H1 (cell line): Measurements from ENCODE around the gene SHOX. TPM values are rescaled to one million over a fixed set of nuclear protein-coding genes. Genes with fewer than 3 reads are reported as not detected.

Experiments
- CTCF ChIA-PET: fragments of 300-600 bp; sonication (Branson Sonifier 250); formaldehyde crosslinking; loops from one replicate; lab custom pipeline; 2021; ENCODE audit not compliant: partially characterized antibody; lab: Charles Lee
- POLR2A ChIA-PET: fragments of 300-600 bp; sonication (Branson Sonifier 250); formaldehyde crosslinking; loops from one replicate; lab custom pipeline; 2021; ENCODE audit warnings: inconsistent platforms; ENCODE audit not compliant: partially characterized antibody; lab: Charles Lee
- DNase-seq, 2 experiments: peaks; one replicate each; pipeline versions ENCODE4 v3.0.0 to v3.0.0-alpha.2; 2010 to 2022; ENCODE audit warnings: low spot score in 2 of 2, low read depth in 1 of 2, mixed read lengths in 1 of 2
- FAIRE-seq: peaks from 2 replicates; lab custom pipeline; 2011; peaks lifted over from hg19 to GRCh38; lab: Jason Lieb, UNC
- H2AFZ ChIP-seq: 2 replicates; pipeline ENCODE4 v1.8.1; 2012; ENCODE audit warnings: low read length, inconsistent platforms
- H2AK5ac ChIP-seq: 2 replicates; pipeline ENCODE4 v1.6.1; 2013; ENCODE audit warnings: low read depth, low read length
- H2BK120ac ChIP-seq: replicated peaks from 2 replicates; pipeline ENCODE3; 2013; ENCODE audit warnings: low read depth, low read length, inconsistent platforms
- H2BK12ac ChIP-seq: 2 replicates; pipeline ENCODE4 v1.6.1; 2013; ENCODE audit warnings: low read depth, low read length
- H2BK15ac ChIP-seq: 2 replicates; pipeline ENCODE4 v1.6.1; 2013; ENCODE audit warnings: low read length
- H2BK20ac ChIP-seq: 2 replicates; pipeline ENCODE4 v1.6.1; 2013; ENCODE audit warnings: low read length
- H2BK5ac ChIP-seq: 2 replicates; pipeline ENCODE4 v1.6.1; 2013; ENCODE audit warnings: low read depth, low read length
- H3K14ac ChIP-seq: 2 replicates; pipeline ENCODE4 v1.6.1; 2013; ENCODE audit warnings: inconsistent platforms; ENCODE audit not compliant: insufficient read length
- H3K18ac ChIP-seq: 2 replicates; pipeline ENCODE4 v1.6.1; 2013; ENCODE audit warnings: low read length; ENCODE audit errors: extremely low read depth
- H3K23ac ChIP-seq: 2 replicates; pipeline ENCODE4 v1.6.1; 2013; ENCODE audit warnings: inconsistent platforms; ENCODE audit not compliant: insufficient read length
- H3K23me2 ChIP-seq: 2 replicates; pipeline ENCODE4 v1.6.1; 2013; ENCODE audit warnings: low read depth, low read length
- H3K27ac ChIP-seq: 2 replicates; pipeline ENCODE4 v1.6.1; 2011; ENCODE audit warnings: low read depth, low read length, inconsistent platforms
- H3K27me3 ChIP-seq, 4 experiments: replicated peaks in 1 of 4; 1 replicate in 1 of 4; 2 replicates in 3 of 4; pipeline versions ENCODE4 v1.6.1 to v1.8.1; 2011 to 2013; ENCODE audit warnings: low read length in 3 of 4, mild to moderate bottlenecking in 3 of 4, inconsistent platforms in 2 of 4, mixed read lengths in 2 of 4, moderate library complexity in 1 of 4; ENCODE audit not compliant: control insufficient read depth in 3 of 4, insufficient read depth in 3 of 4; ENCODE audit errors: extremely low read depth in 1 of 4
- H3K36me3 ChIP-seq, 4 experiments: 2 replicates each; pipeline versions ENCODE4 v1.6.1 to v1.8.1; 2011 to 2013; ENCODE audit warnings: mild to moderate bottlenecking in 4 of 4, low read length in 3 of 4, moderate library complexity in 2 of 4, control low read depth in 1 of 4, inconsistent platforms in 1 of 4; ENCODE audit not compliant: insufficient read depth in 4 of 4, control insufficient read depth in 2 of 4
- H3K4ac ChIP-seq: replicated peaks from 2 replicates; pipeline ENCODE3; 2013; ENCODE audit warnings: low read length, low read depth, mixed read lengths, inconsistent platforms; ENCODE audit not compliant: insufficient read length
- H3K4me1 ChIP-seq, 4 experiments: replicated peaks in 1 of 4; 1 replicate in 1 of 4; 2 replicates in 3 of 4; pipeline versions ENCODE4 v1.6.1 to v1.8.1; 2011 to 2013; ENCODE audit warnings: low read length in 3 of 4, inconsistent platforms in 2 of 4, mixed read lengths in 1 of 4; ENCODE audit not compliant: insufficient read depth in 4 of 4, control insufficient read depth in 3 of 4
- H3K4me2 ChIP-seq, 2 experiments: 2 replicates each; pipeline versions ENCODE4 v1.6.1 to v1.8.1; 2011 to 2013; ENCODE audit warnings: low read depth in 2 of 2, low read length in 2 of 2, control low read depth in 1 of 2, inconsistent platforms in 1 of 2, mild to moderate bottlenecking in 1 of 2; ENCODE audit not compliant: insufficient read depth in 1 of 2
- H3K4me3 ChIP-seq, 4 experiments: fragments of 200-600, 300-600 bp in 1 of 4; sonication (generic), shearing (Covaris generic), sonication (Bioruptor Twin) in 1 of 4; 2 replicates each; pipeline versions ENCODE4 v1.5.1 to v1.8.1; 2011 to 2016; ENCODE audit warnings: low read length in 4 of 4, low read depth in 3 of 4, control low read depth in 2 of 4, inconsistent platforms in 2 of 4, mild to moderate bottlenecking in 2 of 4, mixed read lengths in 1 of 4, moderate library complexity in 1 of 4; ENCODE audit not compliant: insufficient read depth in 2 of 4; ENCODE audit errors: extremely low read depth in 1 of 4
- H3K56ac ChIP-seq: replicated peaks from 2 replicates; pipeline ENCODE3; 2013; ENCODE audit warnings: low read depth, mild to moderate bottlenecking, mixed read lengths, low read length, inconsistent platforms; ENCODE audit not compliant: insufficient read length
- H3K79me1 ChIP-seq: 2 replicates; pipeline ENCODE4 v1.6.1; 2013; ENCODE audit warnings: low read depth, low read length, control low read depth
- H3K79me2 ChIP-seq, 2 experiments: 2 replicates each; pipeline versions ENCODE4 v1.6.1 to v1.8.1; 2012 to 2013; ENCODE audit warnings: low read length in 2 of 2, mild to moderate bottlenecking in 2 of 2, inconsistent platforms in 1 of 2; ENCODE audit not compliant: insufficient read depth in 2 of 2, control insufficient read depth in 1 of 2
- H3K9ac ChIP-seq, 4 experiments: replicated peaks in 1 of 4; 1 replicate in 1 of 4; 2 replicates in 3 of 4; pipeline versions ENCODE4 v1.6.1 to v1.8.1; 2011 to 2013; ENCODE audit warnings: low read depth in 3 of 4, low read length in 3 of 4, control low read depth in 2 of 4, mild to moderate bottlenecking in 2 of 4, moderate library complexity in 2 of 4, inconsistent platforms in 1 of 4; ENCODE audit errors: extremely low read depth in 1 of 4
- H3K9me3 ChIP-seq, 2 experiments: 2 replicates each; pipeline versions ENCODE4 v1.6.1 to v1.8.1; 2012 to 2013; ENCODE audit warnings: mild to moderate bottlenecking in 2 of 2, moderate library complexity in 2 of 2, control low read depth in 1 of 2, inconsistent platforms in 1 of 2, low read depth in 1 of 2, low read length in 1 of 2, mixed read lengths in 1 of 2; ENCODE audit not compliant: insufficient read depth in 2 of 2
- H4K20me1 ChIP-seq, 2 experiments: replicated peaks in 1 of 2; 2 replicates each; pipeline versions ENCODE3 to v1.8.1; 2011 to 2013; ENCODE audit warnings: inconsistent platforms in 2 of 2, low read length in 2 of 2, mild to moderate bottlenecking in 1 of 2; ENCODE audit not compliant: insufficient read depth in 2 of 2, control insufficient read depth in 1 of 2
- H4K5ac ChIP-seq: 2 replicates; pipeline ENCODE4 v1.6.1; 2013; ENCODE audit warnings: low read length, low read depth, mixed read lengths, inconsistent platforms; ENCODE audit not compliant: insufficient read length
- H4K8ac ChIP-seq: 2 replicates; pipeline ENCODE4 v1.8.0; 2013; ENCODE audit warnings: mild to moderate bottlenecking, moderate library complexity, low read length, inconsistent platforms; ENCODE audit not compliant: insufficient read depth; ENCODE audit errors: extremely low read depth
- H4K91ac ChIP-seq: replicated peaks from 2 replicates; pipeline ENCODE3; 2013; ENCODE audit warnings: low read length, mixed read lengths, inconsistent platforms; ENCODE audit not compliant: insufficient read length
- ATF3 ChIP-seq: IDR thresholded peaks from 2 replicates; pipeline ENCODE4 v1.6.1; 2011; ENCODE audit warnings: low read depth, mild to moderate bottlenecking, low read length; ENCODE audit not compliant: insufficient read depth
- BACH1 ChIP-seq: IDR thresholded peaks from 2 replicates; pipeline ENCODE4 v1.6.1; 2012; ENCODE audit warnings: low read length, improper control_type of control experiment
- CREB1 ChIP-seq: IDR thresholded peaks from 2 replicates; pipeline ENCODE4 v1.6.1; 2012; ENCODE audit warnings: inconsistent platforms
- CTBP2 ChIP-seq: IDR thresholded peaks from 2 replicates; pipeline ENCODE4 v1.7.0; 2011; ENCODE audit warnings: borderline replicate concordance, mild to moderate bottlenecking, moderate library complexity, mixed read lengths, low read length; ENCODE audit not compliant: insufficient read depth, insufficient read length
- EGR1 ChIP-seq: IDR thresholded peaks from 2 replicates; pipeline ENCODE4 v1.6.1; 2011; ENCODE audit warnings: low read depth, low read length, borderline replicate concordance
- GABPA ChIP-seq: IDR thresholded peaks from 2 replicates; pipeline ENCODE4 v1.6.1; 2011; ENCODE audit warnings: mild to moderate bottlenecking, low read length, moderate library complexity, borderline replicate concordance; ENCODE audit not compliant: insufficient read depth
- JUN ChIP-seq: IDR thresholded peaks from 2 replicates; pipeline ENCODE4 v1.6.1; 2011; ENCODE audit warnings: low read depth, mild to moderate bottlenecking, improper control_type of control experiment, low read length
- JUND ChIP-seq: IDR thresholded peaks from 2 replicates; pipeline ENCODE4 v1.6.1; 2011; ENCODE audit warnings: mild to moderate bottlenecking, improper control_type of control experiment, low read length
- RBBP5 ChIP-seq: IDR thresholded peaks from 2 replicates; pipeline ENCODE4 v1.7.1; 2012; ENCODE audit warnings: low read depth, mild to moderate bottlenecking, inconsistent platforms, low read length, moderate library complexity, borderline replicate concordance
- RFX5 ChIP-seq: IDR thresholded peaks from 2 replicates; pipeline ENCODE4 v1.6.1; 2011; ENCODE audit warnings: low read depth, low read length, improper control_type of control experiment, borderline replicate concordance
- RNF2 ChIP-seq: fragments of 200-900, 300-1000 bp; sonication (generic); IDR thresholded peaks from 2 replicates; pipeline ENCODE4 v1.7.1; 2016; ENCODE audit warnings: borderline replicate concordance, low read depth, mild to moderate bottlenecking, antibody characterized with exemption, low read length; ENCODE audit not compliant: poor library complexity, severe bottlenecking; ENCODE audit errors: missing control alignments
- RXRA ChIP-seq: IDR thresholded peaks from 2 replicates; pipeline ENCODE4 v1.6.1; 2011; ENCODE audit warnings: low read depth, mild to moderate bottlenecking, low read length, moderate library complexity; ENCODE audit not compliant: insufficient read depth
- SIRT6 ChIP-seq: IDR thresholded peaks from one replicate; pipeline ENCODE4 v1.7.1; 2012; ENCODE audit warnings: low read length, inconsistent platforms
- SP4 ChIP-seq: IDR thresholded peaks from 2 replicates; pipeline ENCODE4 v1.6.1; 2012; ENCODE audit warnings: low read length, inconsistent platforms
- YY1 ChIP-seq: IDR thresholded peaks from 2 replicates; pipeline ENCODE4 v1.6.1; 2011; ENCODE audit warnings: low read depth, mild to moderate bottlenecking, low read length
- WGBS, 2 experiments: shearing (Covaris generic) in 1 of 2; methylation state at CpG; one replicate each; pipeline versions ENCODE4 v1.1.6 to v1.1.7; 2013 to 2015; ENCODE audit warnings: low lambda C conversion rate in 2 of 2, mixed read lengths in 2 of 2, inconsistent platforms in 1 of 2, low coverage in 1 of 2, missing lambda C conversion rate in 1 of 2; ENCODE audit not compliant: insufficient replicate concordance in 2 of 2, insufficient coverage in 1 of 2, insufficient read length in 1 of 2; ENCODE audit errors: extremely low coverage in 1 of 2, missing lambda C conversion rate in 1 of 2; 5-methylcytosine and 5-hydroxymethylcytosine counted together
- polyA plus RNA-seq, 7 experiments: library from polyadenylated mRNA; depleted of rRNA in 3 of 7; stranded (reverse) in 5 of 7; unstranded in 2 of 7; fragments of >200 nt in 5 of 7; fragments of 200-250 nt in 2 of 7; gene quantifications; 1 replicate in 5 of 7; 2 replicates in 1 of 7; 4 replicates in 1 of 7; pipeline versions ENCODE4 v1.2.1 to v1.2.3, GENCODE V29; 2011 to 2013; ENCODE audit warnings: missing spikeins in 2 of 7, mixed read lengths in 2 of 7
- total RNA-seq: library from RNA; stranded (reverse); fragmentation: NEBNext Ultra II Directional; extraction: Animal tissue kit (Norgen Biotek cat#: 25700); gene quantifications from 2 replicates; pipeline ENCODE4 v1.2.1, GENCODE V29; 2021

The SHOX gene
- total and polyA plus RNA-seq, 2 of the 8 experiments (the other 6 are each of a cell fraction or from before 2014, with no cell fraction given) = 0.05 to 0.15 TPM

GRCh38 chrX:703866-704265, 73.3 kb downstream of the SHOX start:
- no peak for FAIRE-seq
- CTCF ChIA-PET = no interaction called here
- H2BK20ac ChIP-seq = no peak overlapping the region
- no peak overlapping the region for H3K4me2 ChIP-seq
- no peak overlapping the region for H4K8ac ChIP-seq
- no peak overlapping the region for H2BK15ac ChIP-seq
- H2BK120ac ChIP-seq = no peak overlapping the region
- 80% methylated on average over 3 of the region's 3 CpGs; no CpG with 5 or more reads in 1 of the 2 experiments for WGBS, 2 experiments
- peaks cover 0 to 3% (median 0%) of the 10 kb centered on the region in 4 experiments; a peak in 1 of 7 replicates for H3K4me1 ChIP-seq
- no peaks in the 10 kb centered on the region for H3K79me1 ChIP-seq
- H3K23me2 ChIP-seq = no peaks in the 10 kb centered on the region
- H3K9ac ChIP-seq = no peak overlapping the region
- no peak overlapping the region for H4K5ac ChIP-seq
- no peak overlapping the region for H4K91ac ChIP-seq
- H3K36me3 ChIP-seq = 0 out of 8 replicates have a peak, but pooled peaks cover 0 to 2% (median 0%) of the 10 kb centered on the region in 4 experiments
- no peak overlapping the region for H3K56ac ChIP-seq
- POLR2A ChIA-PET = no interaction called here
- H2AFZ ChIP-seq = no peak overlapping the region
- no peak overlapping the region for H3K27ac ChIP-seq
- no peaks in the 10 kb centered on the region; a peak in 1 of 4 replicates for H3K9me3 ChIP-seq
- no peak overlapping the region for H2BK5ac ChIP-seq
- no peaks in the 10 kb centered on the region for H3K79me2 ChIP-seq
- no peak overlapping the region for H3K18ac ChIP-seq
- no peak overlapping the region for H3K14ac ChIP-seq
- H3K27me3 ChIP-seq = no peaks in the 10 kb centered on the region
- H3K4ac ChIP-seq = no peak overlapping the region
- DNase-seq = no peak
- H2AK5ac ChIP-seq = no peak overlapping the region
- H2BK12ac ChIP-seq = no peak overlapping the region
- H3K4me3 ChIP-seq = no peak overlapping the region
- H3K23ac ChIP-seq = no peak overlapping the region
- H4K20me1 ChIP-seq = no peaks in the 10 kb centered on the region
- no peak for TF ChIP-seq EGR1
- TF ChIP-seq YY1 = no peak
- no peak for TF ChIP-seq CTBP2
- TF ChIP-seq CREB1 = no peak
- TF ChIP-seq RFX5 = no peak
- no peak for TF ChIP-seq JUN
- no peak for TF ChIP-seq SP4
- no peak for TF ChIP-seq ATF3
- TF ChIP-seq RBBP5 = no peak
- no peak for TF ChIP-seq SIRT6
- no peak for TF ChIP-seq RNF2
- TF ChIP-seq RXRA = no peak
- TF ChIP-seq GABPA = no peak
- no peak for TF ChIP-seq BACH1
- no peak for TF ChIP-seq JUND
